Measurements from ENCODE around the gene HGF. TPM values are rescaled to one million over a fixed set of nuclear protein-coding genes. Genes with fewer than 3 reads are reported as not detected.

The HGF gene
- total RNA-seq, 6 experiments from 2014 or later, result 11.5 to 38.9 (median 17.9) TPM

GRCh38 chr7:81761031-81761430 lies 8.8 kb downstream of the HGF start:
- whole genome bisulfite sequencing (ENCODE audit: insufficient coverage, low coverage, low lambda C conversion rate, missing lambda C conversion rate), result 37% methylated on average over 1 of the region's 1 CpG

DNA sequence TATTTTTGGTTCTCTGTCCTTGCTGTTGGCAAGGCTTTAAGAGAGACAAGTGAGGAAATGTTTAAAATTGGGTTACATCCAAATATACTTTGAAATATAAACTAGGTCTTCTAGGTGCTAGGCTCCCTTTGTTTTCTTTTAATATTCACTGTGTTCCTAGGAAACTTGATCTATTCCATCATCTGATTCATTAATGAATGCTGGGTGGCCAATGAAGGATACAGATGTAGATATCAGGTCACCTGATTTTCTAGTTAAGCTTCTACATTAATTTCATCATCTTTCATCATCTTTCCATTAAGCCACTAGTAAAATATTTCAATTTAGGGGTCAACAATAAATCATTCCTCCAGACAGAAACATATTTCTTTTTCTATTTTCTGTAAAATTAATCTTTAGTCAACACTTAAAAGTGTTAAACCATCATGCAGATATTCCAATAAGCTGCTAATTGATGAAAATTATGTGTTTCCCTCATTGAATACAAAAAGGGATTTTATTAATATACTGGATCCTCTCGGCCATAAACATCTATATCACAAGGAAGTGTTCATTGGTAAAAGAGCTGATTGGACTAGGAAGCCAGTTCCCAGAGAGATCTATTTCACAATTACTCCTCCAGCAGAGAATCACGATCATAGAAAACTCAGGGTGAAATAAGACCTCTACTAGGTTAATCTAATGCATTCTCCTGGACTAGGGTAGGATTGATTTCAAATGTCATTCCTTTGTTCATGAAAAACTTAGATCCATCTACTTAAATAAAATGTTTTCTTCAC lies 14.7 kb downstream of the HGF start:
- 49% methylated on average over 2 of the region's 2 CpGs for WGBS (ENCODE audit: insufficient coverage, low coverage, low lambda C conversion rate, missing lambda C conversion rate)
- Histone ChIP-seq H3K9me3 (no peaks in the 10 kb centered on the region), H3K27me3 (no peaks in the 10 kb centered on the region), H3K4me3 (no peak overlapping the region), H3K36me3 (no peaks in the 10 kb centered on the region), H3K27ac (no peak overlapping the region), H3K4me1 (no peaks in the 10 kb centered on the region)
- DNase-seq (no peak), ATAC-seq (no peak)
- TF ChIP-seq CTCF (IDR thresholded peaks at IDR 0.05) (no peak), POLR2A (IDR thresholded peaks at IDR 0.05) (no peak)
- intact Hi-C loops (cut with DNase I), result no loop called here

More at GRCh38 chr7:81761031-81761430, 8.8 kb downstream of the HGF start:
- intact Hi-C loops (cut with DNase I), result no loop called here
- Histone ChIP-seq H3K4me1 (no peaks in the 10 kb centered on the region), H3K9me3 (no peaks in the 10 kb centered on the region), H3K4me3 (no peak overlapping the region), H3K27ac (no peak overlapping the region), H3K27me3 (no peaks in the 10 kb centered on the region), H3K36me3 (no peaks in the 10 kb centered on the region)
- TF ChIP-seq CTCF (IDR thresholded peaks at IDR 0.05), result no peak
- no peak for TF ChIP-seq POLR2A (IDR thresholded peaks at IDR 0.05)
- ATAC-seq, result no peak
- no peak for DNase-seq

GRCh38 chr7:81753392-81753791 lies 16.5 kb downstream of the HGF start:
- H3K27ac ChIP-seq, result no peak overlapping the region
- TF ChIP-seq POLR2A (IDR thresholded peaks at IDR 0.05), result no peak
- TF ChIP-seq CTCF (IDR thresholded peaks at IDR 0.05), result no peak
- no peak overlapping the region for H3K4me3 ChIP-seq
- no peaks in the 10 kb centered on the region for H3K36me3 ChIP-seq
- ATAC-seq (no peak), DNase-seq (no peak)
- H3K27me3 ChIP-seq, result no peaks in the 10 kb centered on the region
- 30% methylated on average over 1 of the region's 1 CpG for WGBS (ENCODE audit: insufficient coverage, low coverage, low lambda C conversion rate, missing lambda C conversion rate)
- H3K9me3 ChIP-seq, result no peaks in the 10 kb centered on the region
- intact Hi-C loops (cut with DNase I), result no loop called here
- no peaks in the 10 kb centered on the region for H3K4me1 ChIP-seq

DNA sequence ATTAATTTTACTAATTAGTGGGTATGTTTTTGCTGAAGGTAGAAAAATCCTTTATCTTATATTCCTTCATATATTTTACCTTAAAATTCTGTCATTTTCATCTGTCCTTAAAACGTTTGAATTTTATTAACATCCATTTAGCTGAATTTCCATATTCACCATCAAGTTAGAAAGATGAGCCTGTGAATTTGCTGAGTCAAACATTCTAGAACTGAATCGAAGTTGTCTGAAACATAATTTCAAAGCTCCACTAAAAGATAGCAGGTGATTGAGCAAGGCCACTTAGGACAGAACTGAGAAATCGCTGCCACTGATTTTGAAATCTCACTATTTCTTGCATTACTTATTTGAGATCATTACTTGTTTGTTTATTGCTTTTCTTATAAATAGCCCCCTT lies 17.5 kb downstream of the HGF start:
- Histone ChIP-seq H3K4me3 (no peak overlapping the region), H3K27ac (no peak overlapping the region), H3K9me3 (no peaks in the 10 kb centered on the region), H3K36me3 (no peaks in the 10 kb centered on the region), H3K27me3 (no peaks in the 10 kb centered on the region), H3K4me1 (no peaks in the 10 kb centered on the region)
- WGBS (ENCODE audit: insufficient coverage, low coverage, low lambda C conversion rate, missing lambda C conversion rate), result 33% methylated on average over 3 of the region's 3 CpGs
- intact Hi-C loops (cut with DNase I), result no loop called here
- TF ChIP-seq CTCF (IDR thresholded peaks at IDR 0.05) (no peak), POLR2A (IDR thresholded peaks at IDR 0.05) (no peak)
- DNase-seq (no peak), ATAC-seq (no peak)
